Spleen (tissue), 7 donors: ENCODE results near the gene SEMA5A.

Source experiments
- CTCF ChIP-seq, 11 experiments: fragments of 200-600 bp in 7 of 11; fragments of 450-650 bp in 4 of 11; sonication (generic) in 4 of 11; IDR thresholded peaks in 8 of 11; conservative IDR thresholded peaks in 3 of 11; 1 replicate in 7 of 11; 2 replicates in 4 of 11; pipeline versions ENCODE4 v1.4.0 to v1.8.0; 2016 to 2021; ENCODE audit warnings: antibody characterized with exemption in 11 of 11, inconsistent platforms in 4 of 11, mild to moderate bottlenecking in 1 of 11
- POLR2A ChIP-seq, 3 donors: fragments of 450-650 bp; IDR thresholded peaks; one replicate each; pipeline ENCODE4 v1.5.1; 2017; ENCODE audit warnings: antibody characterized with exemption in 3 of 3, mild to moderate bottlenecking in 1 of 3
- donor health status: DM: no; HTN: no; CAD: no; lungs with moderate emphysema.
- donor health status: DM: no; HTN: no; CAD: no.
- donor health status: DM: no; HTN: no; CAD: no.

- TF ChIP-seq POLR2A (IDR thresholded peaks at IDR 0.05) = no peak
- no peak for TF ChIP-seq CTCF (IDR thresholded peaks at IDR 0.05 in 8 of 11, conservative IDR thresholded peaks at IDR 0.05 in 3 of 11)
Observed at GRCh38 chr5:9356351-9356825, 189.5 kb downstream of the SEMA5A start.
